ENCODE results near the gene CYP2R1. TPM values are rescaled to one million over a fixed set of nuclear protein-coding genes. Genes with fewer than 3 reads are reported as not detected.

CYP2R1 gene
- 10.9 to 12.8 TPM (median 12.1 TPM) in 5 replicates for total RNA-seq (2022; extraction: Qiagen RNA extraction)

GRCh38 chr11:14892036-14892556 lies at the start of gene CYP2R1:
CYP2R1 (minus strand) TSS chr11:14892231; CDS start chr11:14892205, 26 bp downstream.

Other genes starting within 250 kb of the CYP2R1 start
- 1.9 to 2.6 TPM (median 2.2 TPM) in 5 replicates for gene PDE3B, start 248.4 kb downstream of the CYP2R1 start, total RNA-seq (2022; extraction: Qiagen RNA extraction)
- 0.14 TPM in 1 of 5 replicates, not detected in the others for gene CALCA, start 80.1 kb upstream of the CYP2R1 start, total RNA-seq (2022; extraction: Qiagen RNA extraction)
- 0.07 to 0.09 TPM in 2 of 5 replicates, not detected in the others for gene CALCB, start 181.4 kb upstream of the CYP2R1 start, total RNA-seq (2022; extraction: Qiagen RNA extraction)
- gene INSC, start 222.7 kb upstream of the CYP2R1 start, total RNA-seq (2022; extraction: Qiagen RNA extraction) = not detected in 5 replicates

Measured in A549 treated with CORT108297 at 1 μM for 4 hours (cell line).